H9 (cell line): Measurements from ENCODE around the gene CACFD1. TPM values are rescaled to one million over a fixed set of nuclear protein-coding genes. Genes with fewer than 3 reads are reported as not detected.

ENCODE experiments used
- DNase-seq: peaks from one replicate; pipeline ENCODE4 v3.0.0-alpha.2; 2017
- H2AFZ ChIP-seq: one replicate; pipeline ENCODE4 v1.6.1; 2013; ENCODE audit warnings: mild to moderate bottlenecking, low read length, control low read depth, moderate library complexity
- H2AK5ac ChIP-seq: 2 replicates; pipeline ENCODE4 v1.6.1; 2013; ENCODE audit warnings: low read length, control low read depth, mixed read lengths; ENCODE audit not compliant: insufficient read length
- H2BK120ac ChIP-seq: one replicate; pipeline ENCODE4 v1.6.1; 2013; ENCODE audit warnings: low read depth, mild to moderate bottlenecking, low read length, control low read depth, inconsistent platforms; ENCODE audit not compliant: poor library complexity, severe bottlenecking
- H2BK12ac ChIP-seq: 2 replicates; pipeline ENCODE4 v1.6.1; 2013; ENCODE audit warnings: low read length, control low read depth, mixed read lengths, low read depth; ENCODE audit not compliant: insufficient read length
- H2BK15ac ChIP-seq: 2 replicates; pipeline ENCODE4 v1.6.1; 2013; ENCODE audit warnings: low read depth, low read length, control low read depth
- H2BK20ac ChIP-seq: one replicate; pipeline ENCODE4 v1.6.1; 2013; ENCODE audit warnings: low read depth, mild to moderate bottlenecking, low read length, control low read depth, inconsistent platforms; ENCODE audit not compliant: poor library complexity, severe bottlenecking
- H2BK5ac ChIP-seq: 2 replicates; pipeline ENCODE4 v1.6.1; 2013; ENCODE audit warnings: low read length, control low read depth, mixed read lengths; ENCODE audit not compliant: insufficient read length
- H3K14ac ChIP-seq: 2 replicates; pipeline ENCODE4 v1.6.1; 2013; ENCODE audit warnings: low read length, control low read depth; ENCODE audit not compliant: insufficient read depth
- H3K18ac ChIP-seq: 2 replicates; pipeline ENCODE4 v1.6.1; 2013; ENCODE audit warnings: low read depth, mild to moderate bottlenecking, mixed read lengths, low read length, control low read depth; ENCODE audit not compliant: insufficient read length
- H3K23ac ChIP-seq: 2 replicates; pipeline ENCODE4 v1.6.1; 2013; ENCODE audit warnings: low read length, control low read depth, mixed read lengths, low read depth; ENCODE audit not compliant: insufficient read length
- H3K23me2 ChIP-seq: 2 replicates; pipeline ENCODE4 v1.6.1; 2013; ENCODE audit warnings: low read depth, mild to moderate bottlenecking, mixed read lengths, low read length, control low read depth; ENCODE audit not compliant: insufficient read length, poor library complexity, severe bottlenecking
- H3K27ac ChIP-seq: 2 replicates; pipeline ENCODE4 v1.5.1; 2013; ENCODE audit warnings: low read length, control low read depth, mixed read lengths, low read depth; ENCODE audit not compliant: insufficient read length
- H3K27me3 ChIP-seq: 2 replicates; pipeline ENCODE4 v1.6.1; 2013; ENCODE audit warnings: low read length, control low read depth, inconsistent platforms; ENCODE audit not compliant: insufficient read depth
- H3K4ac ChIP-seq: 2 replicates; pipeline ENCODE4 v1.6.1; 2013; ENCODE audit warnings: low read depth, mild to moderate bottlenecking, control low read depth, inconsistent platforms, low read length, moderate library complexity
- H3K4me1 ChIP-seq: 2 replicates; pipeline ENCODE4 v1.6.1; 2013; ENCODE audit warnings: low read length, control low read depth, inconsistent platforms; ENCODE audit not compliant: insufficient read depth
- H3K4me2 ChIP-seq: 2 replicates; pipeline ENCODE4 v1.6.1; 2013; ENCODE audit warnings: low read length, control low read depth, mixed read lengths; ENCODE audit not compliant: insufficient read length, insufficient read depth
- H3K56ac ChIP-seq: 2 replicates; pipeline ENCODE4 v1.6.1; 2013; ENCODE audit warnings: low read depth, mild to moderate bottlenecking, mixed read lengths, low read length, control low read depth; ENCODE audit not compliant: insufficient read length
- H3K79me1 ChIP-seq: 2 replicates; pipeline ENCODE4 v1.6.1; 2013; ENCODE audit warnings: low read depth, mild to moderate bottlenecking, moderate library complexity, low read length, control low read depth, inconsistent platforms; ENCODE audit not compliant: insufficient read depth, poor library complexity, severe bottlenecking
- H3K79me2 ChIP-seq: 2 replicates; pipeline ENCODE4 v1.6.1; 2013; ENCODE audit warnings: low read length, control low read depth, inconsistent platforms; ENCODE audit not compliant: insufficient read depth
- H3K9ac ChIP-seq: 2 replicates; pipeline ENCODE4 v1.6.1; 2013; ENCODE audit warnings: low read length, control low read depth, mixed read lengths; ENCODE audit not compliant: insufficient read length; ENCODE audit errors: extremely low read depth
- H3K9me3 ChIP-seq: one replicate; pipeline ENCODE4 v1.6.1; 2013; ENCODE audit warnings: low read depth, low read length, inconsistent platforms; ENCODE audit not compliant: control insufficient read depth
- H3T11ph ChIP-seq: one replicate; pipeline ENCODE4 v1.6.1; 2013; ENCODE audit warnings: mild to moderate bottlenecking, low read length, control low read depth, inconsistent platforms
- H4K20me1 ChIP-seq: one replicate; pipeline ENCODE4 v1.6.1; 2013; ENCODE audit not compliant: control insufficient read depth, insufficient read length, insufficient read depth
- H4K5ac ChIP-seq: 2 replicates; pipeline ENCODE4 v1.6.1; 2013; ENCODE audit warnings: low read depth, mild to moderate bottlenecking, mixed read lengths, low read length, control low read depth; ENCODE audit not compliant: insufficient read length
- H4K8ac ChIP-seq: replicated peaks from 2 replicates; pipeline ENCODE4 v1.6.1; 2013; ENCODE audit warnings: low read length, control low read depth, mixed read lengths, low read depth; ENCODE audit not compliant: insufficient read length
- H4K91ac ChIP-seq: 2 replicates; pipeline ENCODE4 v1.6.1; 2013; ENCODE audit warnings: low read depth, mild to moderate bottlenecking, moderate library complexity, mixed read lengths, low read length, control low read depth; ENCODE audit not compliant: insufficient read length
- H3K27ac Mint-ChIP-seq, 3 experiments: 2 replicates in 2 of 3; 3 replicates in 1 of 3; pipeline ENCODE4 v1.8.0; 2020 to 2021; ENCODE audit warnings: mixed read lengths in 3 of 3, mild to moderate bottlenecking in 1 of 3, moderate library complexity in 1 of 3
- H3K27me3 Mint-ChIP-seq: 2 replicates; pipeline ENCODE4 v1.8.0; 2021; ENCODE audit warnings: low read depth, mild to moderate bottlenecking, moderate library complexity, mixed read lengths
- H3K36me3 Mint-ChIP-seq, 3 experiments: 2 replicates in 2 of 3; 3 replicates in 1 of 3; pipeline ENCODE4 v1.8.0; 2020 to 2021; ENCODE audit warnings: low read depth in 3 of 3, mixed read lengths in 3 of 3; ENCODE audit not compliant: insufficient read depth in 1 of 3
- H3K4me1 Mint-ChIP-seq, 2 experiments: 2 replicates each; pipeline ENCODE4 v1.8.0; 2020; ENCODE audit warnings: mixed read lengths in 2 of 2
- H3K4me3 Mint-ChIP-seq, 2 experiments: 2 replicates in 1 of 2; 3 replicates in 1 of 2; pipeline ENCODE4 v1.8.0; 2020 to 2021; ENCODE audit warnings: mild to moderate bottlenecking in 2 of 2, mixed read lengths in 2 of 2, moderate library complexity in 1 of 2
- H3K9me3 Mint-ChIP-seq, 2 experiments: 2 replicates in 1 of 2; 3 replicates in 1 of 2; pipeline ENCODE4 v1.8.0; 2020; ENCODE audit warnings: mild to moderate bottlenecking in 2 of 2, mixed read lengths in 2 of 2, moderate library complexity in 1 of 2
- CTCF ChIP-seq: fragments of 200-600 bp; sonication (generic); conservative IDR thresholded peaks from 3 replicates; pipeline ENCODE4 v1.8.0; 2021; ENCODE audit warnings: antibody characterized with exemption, mild to moderate bottlenecking
- WGBS: extraction: QIAGEN DNeasy Blood & Tissue Kit; methylation state at CpG from one replicate; pipeline ENCODE4 v1.1.7; 2013; ENCODE audit warnings: missing lambda C conversion rate, low lambda C conversion rate, mixed read lengths; ENCODE audit not compliant: insufficient read length; ENCODE audit errors: extremely low coverage; 5-methylcytosine and 5-hydroxymethylcytosine counted together
- total RNA-seq: library from RNA; stranded (reverse); gene quantifications from 2 replicates; pipeline ENCODE4 v1.2.1, GENCODE V29; 2021

CACFD1 gene
- total RNA-seq, 1 experiment from 2014 or later, result 20.0 TPM

- peak overlapping the region; percentile 69 for H3K4me2 ChIP-seq
- H3K23me2 ChIP-seq, result peaks cover 13% of the 10 kb centered on the region
- H2BK120ac ChIP-seq, result no peak overlapping the region
- H3K27me3 ChIP-seq, result no peaks in the 10 kb centered on the region
- no CpG with 5 or more reads among the region's 17 CpGs for WGBS
- H2BK15ac ChIP-seq, result no peak overlapping the region
- Mint-ChIP-seq H3K4me3 (peak overlapping the region; percentile 75 to 86), H3K4me1 (peaks cover 4 to 11% of the 10 kb centered on the region in 2 experiments), H3K27ac (peak overlapping the region in 1 of 3 experiments; percentile 44; a peak in 3 of 7 replicates), H3K27me3 (peaks cover 16% of the 10 kb centered on the region), H3K36me3 (peaks cover 8 to 14% (median 9%) of the 10 kb centered on the region in 3 experiments; a peak in 5 of 7 replicates), H3K9me3 (no peaks in the 10 kb centered on the region)
- peak overlapping the region; percentile 66 for H3K9ac ChIP-seq
- no peaks in the 10 kb centered on the region for H3K9me3 ChIP-seq
- no peak overlapping the region for H4K91ac ChIP-seq
- no peak overlapping the region for H3T11ph ChIP-seq
- no peak overlapping the region for H2BK12ac ChIP-seq
- TF ChIP-seq CTCF, result no peak
- H4K20me1 ChIP-seq, result no peaks in the 10 kb centered on the region
- H3K18ac ChIP-seq, result no peak overlapping the region
- H3K23ac ChIP-seq, result no peak overlapping the region
- no peak overlapping the region for H3K27ac ChIP-seq
- H2BK5ac ChIP-seq, result no peak overlapping the region
- no peak for DNase-seq
- no peak overlapping the region for H3K56ac ChIP-seq
- no peak overlapping the region for H3K4ac ChIP-seq
- H3K14ac ChIP-seq, result peak overlapping the region; percentile 74; the same call in 1 of the 2 replicates
- no peak overlapping the region for H4K5ac ChIP-seq
- no peak overlapping the region for H4K8ac ChIP-seq
- no peak overlapping the region for H2AFZ ChIP-seq
- H2AK5ac ChIP-seq, result no peak overlapping the region
- H3K79me1 ChIP-seq, result no peaks in the 10 kb centered on the region
- H2BK20ac ChIP-seq, result no peak overlapping the region
- H3K79me2 ChIP-seq, result no peaks in the 10 kb centered on the region; the same call in 1 of the 2 replicates
- H3K4me1 ChIP-seq, result 0 out of 2 replicates have a peak, but pooled peaks cover 2% of the 10 kb centered on the region
Observed at GRCh38 chr9:133477992-133478850, 18.4 kb downstream of the CACFD1 start.
